Activated CD8-positive, alpha-beta memory T cell treated with anti-CD3 and anti-CD28 coated beads, Interleukin-2, amount 50 U/mL, for 24 hours (primary cell): Measurements from ENCODE around the gene TMEM63A.
"Not testable (repeated sequence)": the region's sequence is repeated elsewhere in the genome, so short reads cannot be mapped to it uniquely, and the experiment has no call there.

Experiments used
- DNase-seq: peaks from one replicate; pipeline ENCODE4 v3.0.0-alpha.2; 2020; ENCODE audit errors: extremely low read depth

TMEM63A gene

GRCh38 chr1:225796097-225796496 is 86.1 kb downstream of the TMEM63A start:
- not testable (repeated sequence) for DNase-seq
